Memory B cell (primary cell): ENCODE results near the gene CNN2.

ENCODE experiments used
- ATAC-seq: fragments of 150-1000 bp; cut with Tn5 transposase; 2 replicates; pipeline ENCODE4 v1.10.0; 2021; ENCODE audit warnings: low read depth, mild to moderate bottlenecking, moderate library complexity
- DNase-seq, 2 donors: peaks; one replicate each; pipeline ENCODE4 v3.0.0; 2022; ENCODE audit warnings: low spot score in 2 of 2
- H3K27ac Mint-ChIP-seq: one replicate; pipeline ENCODE4 v1.8.0; 2022; ENCODE audit warnings: mild to moderate bottlenecking, moderate library complexity, mixed read lengths
- H3K27me3 Mint-ChIP-seq: one replicate; pipeline ENCODE4 v1.8.0; 2022; ENCODE audit warnings: mixed read lengths
- H3K36me3 Mint-ChIP-seq: one replicate; pipeline ENCODE4 v1.8.0; 2022; ENCODE audit warnings: mild to moderate bottlenecking, mixed read lengths
- H3K4me1 Mint-ChIP-seq: one replicate; pipeline ENCODE4 v1.8.0; 2022; ENCODE audit warnings: mixed read lengths
- H3K4me3 Mint-ChIP-seq: one replicate; pipeline ENCODE4 v1.8.0; 2022; ENCODE audit warnings: mild to moderate bottlenecking, moderate library complexity, mixed read lengths
- H3K9me3 Mint-ChIP-seq: one replicate; pipeline ENCODE4 v1.8.0; 2022; ENCODE audit warnings: mixed read lengths

CNN2 gene

GRCh38 chr19:1039646-1040475 lies 13.5 kb downstream of the CNN2 start, which contains the start of gene ABCA7:
Gene ABCA7 (plus strand): TSS chr19:1040107. CDS start chr19:1041362, 1,255 bp downstream.
- H3K27me3 Mint-ChIP-seq, result no peaks in the 10 kb centered on the region
- peaks cover 36% of the 10 kb centered on the region for H3K4me1 Mint-ChIP-seq
- H3K9me3 Mint-ChIP-seq, result no peaks in the 10 kb centered on the region
- DNase-seq, result peak; percentile 99 to 100
- H3K4me3 Mint-ChIP-seq, result peak within 1 kb of the TSS; percentile 100
- ATAC-seq, result peak; percentile 78
- H3K27ac Mint-ChIP-seq, result peak within 1 kb of the TSS; percentile 95
- peaks cover 26% of the 10 kb centered on the region for H3K36me3 Mint-ChIP-seq

- Mint-ChIP-seq H3K27ac (peak overlapping the region; percentile 95), H3K9me3 (no peaks in the 10 kb centered on the region), H3K4me3 (peak overlapping the region; percentile 100), H3K27me3 (no peaks in the 10 kb centered on the region), H3K4me1 (peaks cover 37% of the 10 kb centered on the region), H3K36me3 (peaks cover 24% of the 10 kb centered on the region)
- ATAC-seq, result peak; percentile 55
- DNase-seq, result peak; percentile 79 to 88
These were observed 14.3 kb downstream of the CNN2 start for GRCh38 chr19:1040476-1041271.

GRCh38 chr19:1041272-1041834 lies 14.9 kb downstream of the CNN2 start:
- H3K27ac Mint-ChIP-seq, result peak overlapping the region; percentile 95

GRCh38 chr19:1041835-1042685 lies 15.7 kb downstream of the CNN2 start:
- Mint-ChIP-seq H3K27ac (no peak overlapping the region), H3K27me3 (no peaks in the 10 kb centered on the region), H3K36me3 (peaks cover 16% of the 10 kb centered on the region), H3K4me1 (peaks cover 30% of the 10 kb centered on the region), H3K4me3 (peak overlapping the region; percentile 55), H3K9me3 (no peaks in the 10 kb centered on the region)
- ATAC-seq, result no peak
- no peak for DNase-seq

More at GRCh38 chr19:1041272-1041834, 14.9 kb downstream of the CNN2 start:
- DNase-seq (no peak), ATAC-seq (no peak)
- Mint-ChIP-seq H3K4me3 (peak overlapping the region; percentile 100), H3K9me3 (no peaks in the 10 kb centered on the region), H3K4me1 (peaks cover 32% of the 10 kb centered on the region), H3K36me3 (peaks cover 19% of the 10 kb centered on the region), H3K27me3 (no peaks in the 10 kb centered on the region)

- Mint-ChIP-seq H3K4me1 (peaks cover 24% of the 10 kb centered on the region), H3K4me3 (peak overlapping the region; percentile 55), H3K27me3 (no peaks in the 10 kb centered on the region), H3K27ac (no peak overlapping the region), H3K9me3 (no peaks in the 10 kb centered on the region), H3K36me3 (peaks cover 11% of the 10 kb centered on the region)
- ATAC-seq (no peak), DNase-seq (no peak)
These were observed 16.5 kb downstream of the CNN2 start for GRCh38 chr19:1042689-1043511.

- DNase-seq (peak in 1 of 2 donors; percentile 53), ATAC-seq (peak; percentile 56)
- Mint-ChIP-seq H3K27ac (no peak overlapping the region), H3K36me3 (peaks cover 10% of the 10 kb centered on the region), H3K4me3 (no peak overlapping the region), H3K27me3 (no peaks in the 10 kb centered on the region), H3K4me1 (peaks cover 12% of the 10 kb centered on the region), H3K9me3 (no peaks in the 10 kb centered on the region)
These were observed 18.8 kb downstream of the CNN2 start for GRCh38 chr19:1045247-1045603.

GRCh38 chr19:1046117-1046626 lies 19.8 kb downstream of the CNN2 start:
- no peak overlapping the region for H3K27ac Mint-ChIP-seq
- ATAC-seq (no peak), DNase-seq (no peak)
- no peaks in the 10 kb centered on the region for H3K9me3 Mint-ChIP-seq
- no peak overlapping the region for H3K4me3 Mint-ChIP-seq
- no peaks in the 10 kb centered on the region for H3K27me3 Mint-ChIP-seq
- H3K36me3 Mint-ChIP-seq, result peaks cover 10% of the 10 kb centered on the region
- H3K4me1 Mint-ChIP-seq, result peaks cover 7% of the 10 kb centered on the region

GRCh38 chr19:1046836-1047695 lies 20.7 kb downstream of the CNN2 start:
- DNase-seq (no peak), ATAC-seq (peak; percentile 37)
- no peaks in the 10 kb centered on the region for H3K9me3 Mint-ChIP-seq
- peaks cover 7% of the 10 kb centered on the region for H3K4me1 Mint-ChIP-seq
- peaks cover 10% of the 10 kb centered on the region for H3K36me3 Mint-ChIP-seq
- H3K27me3 Mint-ChIP-seq, result no peaks in the 10 kb centered on the region
- no peak overlapping the region for H3K27ac Mint-ChIP-seq
- H3K4me3 Mint-ChIP-seq, result no peak overlapping the region

GRCh38 chr19:1047696-1048147 lies 21.3 kb downstream of the CNN2 start:
- no peak overlapping the region for H3K4me3 Mint-ChIP-seq
- no peaks in the 10 kb centered on the region for H3K9me3 Mint-ChIP-seq
- no peaks in the 10 kb centered on the region for H3K27me3 Mint-ChIP-seq
- no peak overlapping the region for H3K27ac Mint-ChIP-seq
- DNase-seq (no peak), ATAC-seq (peak; percentile 19)
- H3K4me1 Mint-ChIP-seq, result peaks cover 9% of the 10 kb centered on the region
- peaks cover 8% of the 10 kb centered on the region for H3K36me3 Mint-ChIP-seq

GRCh38 chr19:1049106-1049505 lies 22.7 kb downstream of the CNN2 start:
- ATAC-seq (no peak), DNase-seq (no peak)
- peaks cover 15% of the 10 kb centered on the region for H3K36me3 Mint-ChIP-seq
- H3K9me3 Mint-ChIP-seq, result no peaks in the 10 kb centered on the region
- H3K4me1 Mint-ChIP-seq, result peaks cover 10% of the 10 kb centered on the region
- H3K27ac Mint-ChIP-seq, result no peak overlapping the region
- H3K4me3 Mint-ChIP-seq, result no peak overlapping the region
- no peaks in the 10 kb centered on the region for H3K27me3 Mint-ChIP-seq

GRCh38 chr19:1049800-1050199 lies 23.4 kb downstream of the CNN2 start:
- DNase-seq, result no peak
- ATAC-seq, result no peak
- H3K36me3 Mint-ChIP-seq, result peaks cover 10% of the 10 kb centered on the region
- no peaks in the 10 kb centered on the region for H3K27me3 Mint-ChIP-seq
- H3K9me3 Mint-ChIP-seq, result no peaks in the 10 kb centered on the region
- peaks cover 10% of the 10 kb centered on the region for H3K4me1 Mint-ChIP-seq
- peak overlapping the region; percentile 55 for H3K27ac Mint-ChIP-seq
- no peak overlapping the region for H3K4me3 Mint-ChIP-seq
